Uterus (tissue), 2 donors: ENCODE results near the gene SRPRA.

ENCODE experiments used
- POLR2A ChIP-seq, 2 donors: fragments of 450-650 bp; IDR thresholded peaks; one replicate each; pipeline ENCODE4 v1.6.1; 2016; ENCODE audit warnings: antibody characterized with exemption in 2 of 2, mild to moderate bottlenecking in 1 of 2, moderate library complexity in 1 of 2
- TF ChIP-seq, protein P1 (sequence below), 4 experiments: fragments of 200-600 bp in 2 of 4; fragments of 450-650 bp in 2 of 4; sonication (generic) in 2 of 4; IDR thresholded peaks; one replicate each; pipeline ENCODE4 v1.5.1; 2016 to 2019; ENCODE audit warnings: antibody characterized with exemption in 4 of 4, mild to moderate bottlenecking in 2 of 4, moderate library complexity in 1 of 4

DNA sequence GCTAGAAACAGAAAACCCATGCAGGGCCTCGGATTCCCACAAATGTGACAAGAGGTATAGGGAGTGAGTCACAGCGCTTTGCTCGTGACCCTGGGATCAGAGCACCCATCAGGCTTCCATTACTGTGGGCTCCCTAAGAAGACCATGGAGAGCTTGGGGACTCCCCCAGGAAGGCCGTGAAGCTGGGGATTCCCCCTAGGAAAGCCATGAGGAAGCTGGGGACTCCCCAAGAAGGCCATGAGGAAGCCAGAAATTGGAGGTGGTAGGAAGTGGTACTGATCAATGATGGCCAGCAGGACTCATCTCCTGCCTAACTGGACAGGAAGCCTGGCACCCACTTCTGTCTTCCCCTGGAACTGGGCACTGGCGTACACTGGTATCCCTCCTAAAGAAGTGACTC, 25.0 kb upstream of the SRPRA start:
- no peak for TF ChIP-seq POLR2A (IDR thresholded peaks at IDR 0.05)
- TF ChIP-seq, protein P1, sequence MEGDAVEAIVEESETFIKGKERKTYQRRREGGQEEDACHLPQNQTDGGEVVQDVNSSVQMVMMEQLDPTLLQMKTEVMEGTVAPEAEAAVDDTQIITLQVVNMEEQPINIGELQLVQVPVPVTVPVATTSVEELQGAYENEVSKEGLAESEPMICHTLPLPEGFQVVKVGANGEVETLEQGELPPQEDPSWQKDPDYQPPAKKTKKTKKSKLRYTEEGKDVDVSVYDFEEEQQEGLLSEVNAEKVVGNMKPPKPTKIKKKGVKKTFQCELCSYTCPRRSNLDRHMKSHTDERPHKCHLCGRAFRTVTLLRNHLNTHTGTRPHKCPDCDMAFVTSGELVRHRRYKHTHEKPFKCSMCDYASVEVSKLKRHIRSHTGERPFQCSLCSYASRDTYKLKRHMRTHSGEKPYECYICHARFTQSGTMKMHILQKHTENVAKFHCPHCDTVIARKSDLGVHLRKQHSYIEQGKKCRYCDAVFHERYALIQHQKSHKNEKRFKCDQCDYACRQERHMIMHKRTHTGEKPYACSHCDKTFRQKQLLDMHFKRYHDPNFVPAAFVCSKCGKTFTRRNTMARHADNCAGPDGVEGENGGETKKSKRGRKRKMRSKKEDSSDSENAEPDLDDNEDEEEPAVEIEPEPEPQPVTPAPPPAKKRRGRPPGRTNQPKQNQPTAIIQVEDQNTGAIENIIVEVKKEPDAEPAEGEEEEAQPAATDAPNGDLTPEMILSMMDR (IDR thresholded peaks at IDR 0.05) = no peak
